Vagina (tissue), 2 donors: ENCODE measurements around the gene NPAS2. TPM values are rescaled to one million over a fixed set of nuclear protein-coding genes. Genes with fewer than 3 reads are reported as not detected.

Experiments
- DNase-seq, 2 donors: peaks; one replicate each; pipeline ENCODE4 v3.0.0-alpha.2; 2017; ENCODE audit errors: extremely low spot score in 2 of 2
- H3K27ac ChIP-seq: fragments of 200-600 bp; sonication (generic); one replicate; pipeline ENCODE4 v1.5.1; 2019
- H3K27me3 ChIP-seq: fragments of 200-600 bp; sonication (generic); one replicate; pipeline ENCODE4 v1.5.1; 2019
- H3K36me3 ChIP-seq, 2 donors: fragments of 200-600 bp; sonication (generic); one replicate each; pipeline ENCODE4 v1.5.1; 2017 to 2019
- H3K4me1 ChIP-seq: fragments of 200-600 bp; sonication (generic); one replicate; pipeline ENCODE4 v1.5.1; 2019
- H3K4me3 ChIP-seq, 2 donors: fragments of 200-600 bp; sonication (generic); 1 replicate in 1 of 2; 2 replicates in 1 of 2; pipeline ENCODE4 v1.5.1; 2016 to 2019
- H3K9me3 ChIP-seq: fragments of 200-600 bp; sonication (generic); one replicate; pipeline ENCODE4 v1.5.1; 2019
- CTCF ChIP-seq, 3 experiments: fragments of 450-650 bp in 2 of 3; fragments of 200-600 bp in 1 of 3; sonication (generic) in 1 of 3; IDR thresholded peaks; one replicate each; pipeline ENCODE4 v1.5.1; 2017 to 2019; ENCODE audit warnings: antibody characterized with exemption in 3 of 3, mild to moderate bottlenecking in 2 of 3, moderate library complexity in 2 of 3
- POLR2A ChIP-seq, 2 donors: fragments of 450-650 bp; IDR thresholded peaks; one replicate each; pipeline ENCODE4 v1.6.1; 2017; ENCODE audit warnings: antibody characterized with exemption in 2 of 2, mild to moderate bottlenecking in 2 of 2, moderate library complexity in 2 of 2
- POLR2AphosphoS5 ChIP-seq, 2 donors: sonication (generic); formaldehyde crosslinking; IDR thresholded peaks; one replicate each; pipeline ENCODE4 v1.9.0; 2017; ENCODE audit warnings: antibody characterized with exemption in 2 of 2, mild to moderate bottlenecking in 2 of 2, low read depth in 1 of 2; ENCODE audit not compliant: insufficient read depth in 1 of 2
- intact Hi-C: fragments of 100-400 bp; cut with DNase I; formaldehyde crosslinking; loops from one replicate; pipeline ENCODE4 v1.15.1; 2023
- total RNA-seq: library from RNA; depleted of rRNA; stranded (reverse); fragments of >200 nt; gene quantifications from one replicate; pipeline ENCODE4 v1.2.3, GENCODE V29; 2016

NPAS2 gene
- total RNA-seq, 1 donor from 2014 or later: 37.6 TPM

- H3K27ac ChIP-seq: no peak overlapping the region
- H3K36me3 ChIP-seq: no peaks in the 10 kb centered on the region
Observed at GRCh38 chr2:100802066-100802465, 17.9 kb upstream of the NPAS2 start.

DNA sequence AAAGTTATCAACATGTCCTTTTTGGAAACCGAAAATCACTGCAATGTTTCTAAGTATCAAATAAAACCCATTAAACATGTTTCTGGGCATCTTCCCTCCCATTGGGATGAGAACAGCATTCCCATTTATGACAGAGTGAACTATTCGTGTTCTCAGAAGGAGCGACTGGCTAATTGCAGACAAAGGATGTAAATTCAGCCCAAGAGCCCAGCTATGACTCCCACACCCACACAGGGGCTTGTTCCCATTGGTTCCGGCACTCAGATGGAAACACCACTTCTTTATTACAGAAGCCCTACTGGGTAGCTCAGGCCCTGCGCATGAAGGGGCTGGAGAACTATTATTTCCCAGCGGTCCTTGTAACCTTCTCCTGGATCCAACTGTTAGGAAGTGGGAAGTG lies 16.6 kb upstream of the NPAS2 start:
- TF ChIP-seq CTCF (IDR thresholded peaks at IDR 0.05): no peak
- no peak for TF ChIP-seq POLR2AphosphoS5 (IDR thresholded peaks at IDR 0.05; ENCODE audit: insufficient read depth in 1 of 2, low read depth in 1 of 2)
- no peak for TF ChIP-seq POLR2A (IDR thresholded peaks at IDR 0.05)
- no peaks in the 10 kb centered on the region for H3K27me3 ChIP-seq
- H3K27ac ChIP-seq: no peak overlapping the region
- no peaks in the 10 kb centered on the region for H3K36me3 ChIP-seq
- intact Hi-C loops: no loop called here
- H3K4me1 ChIP-seq: no peaks in the 10 kb centered on the region
- no peaks in the 10 kb centered on the region for H3K9me3 ChIP-seq
- no peak overlapping the region for H3K4me3 ChIP-seq
- no peak for DNase-seq

More at GRCh38 chr2:100802066-100802465, 17.9 kb upstream of the NPAS2 start:
- Histone ChIP-seq H3K27me3 (no peaks in the 10 kb centered on the region), H3K9me3 (no peaks in the 10 kb centered on the region), H3K4me1 (no peaks in the 10 kb centered on the region), H3K4me3 (no peak overlapping the region)
- DNase-seq: no peak
- TF ChIP-seq POLR2AphosphoS5 (IDR thresholded peaks at IDR 0.05; ENCODE audit: insufficient read depth in 1 of 2, low read depth in 1 of 2): no peak
- no peak for TF ChIP-seq POLR2A (IDR thresholded peaks at IDR 0.05)
- TF ChIP-seq CTCF (IDR thresholded peaks at IDR 0.05): no peak
- intact Hi-C loops: no loop called here

DNA sequence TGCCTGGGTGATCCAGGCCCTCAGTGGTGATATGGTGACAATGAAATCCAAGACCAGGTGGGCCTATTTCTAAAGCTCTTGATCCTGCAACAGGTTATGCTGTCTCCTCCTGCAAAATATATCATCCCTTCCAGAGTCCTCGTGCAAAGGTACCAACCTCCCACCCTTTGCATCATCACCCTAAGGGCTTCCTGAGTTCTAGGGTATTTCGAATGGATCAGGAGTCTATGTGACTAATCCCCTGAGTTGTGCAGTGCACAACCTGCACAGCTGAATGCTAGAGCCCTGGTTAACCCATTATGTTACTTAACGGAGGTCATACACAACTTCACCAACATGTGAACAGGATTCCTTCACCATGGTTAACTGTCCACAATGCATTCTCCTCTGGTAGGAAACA lies 13.4 kb upstream of the NPAS2 start:
- Histone ChIP-seq H3K27me3 (no peaks in the 10 kb centered on the region), H3K27ac (no peak overlapping the region), H3K36me3 (no peaks in the 10 kb centered on the region), H3K9me3 (no peaks in the 10 kb centered on the region), H3K4me3 (no peak overlapping the region), H3K4me1 (no peaks in the 10 kb centered on the region)
- no peak for DNase-seq
- intact Hi-C loops: no loop called here
- TF ChIP-seq POLR2A (IDR thresholded peaks at IDR 0.05) (no peak), CTCF (IDR thresholded peaks at IDR 0.05) (no peak), POLR2AphosphoS5 (IDR thresholded peaks at IDR 0.05; ENCODE audit: insufficient read depth in 1 of 2, low read depth in 1 of 2) (no peak)

DNA sequence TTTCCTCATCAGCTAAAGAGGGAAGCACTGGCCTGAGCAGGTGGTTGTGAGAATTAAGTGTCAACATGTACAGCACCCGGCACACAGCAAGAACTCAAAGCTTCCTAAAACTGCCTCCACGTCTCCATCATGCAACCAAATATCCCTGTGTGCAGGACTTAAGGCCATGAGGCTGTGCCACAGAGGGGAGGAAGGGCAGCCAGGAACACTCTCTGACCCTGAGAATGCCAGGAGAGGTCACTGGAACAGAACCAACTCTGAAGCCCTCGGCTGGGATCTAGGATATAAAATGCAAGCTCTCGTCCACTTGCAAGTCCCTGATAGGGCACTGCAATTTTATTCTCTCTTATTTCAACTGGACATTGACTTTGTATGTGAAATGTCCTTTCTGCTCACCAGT lies 12.2 kb upstream of the NPAS2 start:
- Histone ChIP-seq H3K9me3 (no peaks in the 10 kb centered on the region), H3K27ac (no peak overlapping the region), H3K4me3 (no peak overlapping the region), H3K36me3 (no peaks in the 10 kb centered on the region), H3K4me1 (no peaks in the 10 kb centered on the region), H3K27me3 (no peaks in the 10 kb centered on the region)
- intact Hi-C loops: no loop called here
- no peak for DNase-seq
- TF ChIP-seq CTCF (IDR thresholded peaks at IDR 0.05): no peak
- TF ChIP-seq POLR2A (IDR thresholded peaks at IDR 0.05): no peak
- no peak for TF ChIP-seq POLR2AphosphoS5 (IDR thresholded peaks at IDR 0.05; ENCODE audit: insufficient read depth in 1 of 2, low read depth in 1 of 2)

GRCh38 chr2:100808582-100808981 lies 11.4 kb upstream of the NPAS2 start:
- Histone ChIP-seq H3K27me3 (no peaks in the 10 kb centered on the region), H3K4me3 (no peak overlapping the region), H3K36me3 (no peaks in the 10 kb centered on the region), H3K9me3 (no peaks in the 10 kb centered on the region), H3K4me1 (no peaks in the 10 kb centered on the region), H3K27ac (no peak overlapping the region)
- no peak for TF ChIP-seq POLR2AphosphoS5 (IDR thresholded peaks at IDR 0.05; ENCODE audit: insufficient read depth in 1 of 2, low read depth in 1 of 2)
- no peak for TF ChIP-seq CTCF (IDR thresholded peaks at IDR 0.05)
- TF ChIP-seq POLR2A (IDR thresholded peaks at IDR 0.05): no peak
- DNase-seq: no peak
- intact Hi-C loops: no loop called here
